PC-3 (cell line): ENCODE measurements around the gene PEX16.

Experiments
- EZH2 ChIP-seq: fragments of 300-600 bp; sonication (generic); IDR thresholded peaks from one replicate; pipeline ENCODE4 v1.6.1; 2017; ENCODE audit warnings: antibody characterized with exemption, mild to moderate bottlenecking, low read length; ENCODE audit not compliant: unreplicated experiment
- TF ChIP-seq, protein P1 (sequence below): fragments of 300-600 bp; sonication (generic); conservative IDR thresholded peaks from 2 replicates; pipeline ENCODE4 v1.5.1; 2017; ENCODE audit warnings: antibody characterized with exemption, low read depth, mild to moderate bottlenecking, low read length

DNA sequence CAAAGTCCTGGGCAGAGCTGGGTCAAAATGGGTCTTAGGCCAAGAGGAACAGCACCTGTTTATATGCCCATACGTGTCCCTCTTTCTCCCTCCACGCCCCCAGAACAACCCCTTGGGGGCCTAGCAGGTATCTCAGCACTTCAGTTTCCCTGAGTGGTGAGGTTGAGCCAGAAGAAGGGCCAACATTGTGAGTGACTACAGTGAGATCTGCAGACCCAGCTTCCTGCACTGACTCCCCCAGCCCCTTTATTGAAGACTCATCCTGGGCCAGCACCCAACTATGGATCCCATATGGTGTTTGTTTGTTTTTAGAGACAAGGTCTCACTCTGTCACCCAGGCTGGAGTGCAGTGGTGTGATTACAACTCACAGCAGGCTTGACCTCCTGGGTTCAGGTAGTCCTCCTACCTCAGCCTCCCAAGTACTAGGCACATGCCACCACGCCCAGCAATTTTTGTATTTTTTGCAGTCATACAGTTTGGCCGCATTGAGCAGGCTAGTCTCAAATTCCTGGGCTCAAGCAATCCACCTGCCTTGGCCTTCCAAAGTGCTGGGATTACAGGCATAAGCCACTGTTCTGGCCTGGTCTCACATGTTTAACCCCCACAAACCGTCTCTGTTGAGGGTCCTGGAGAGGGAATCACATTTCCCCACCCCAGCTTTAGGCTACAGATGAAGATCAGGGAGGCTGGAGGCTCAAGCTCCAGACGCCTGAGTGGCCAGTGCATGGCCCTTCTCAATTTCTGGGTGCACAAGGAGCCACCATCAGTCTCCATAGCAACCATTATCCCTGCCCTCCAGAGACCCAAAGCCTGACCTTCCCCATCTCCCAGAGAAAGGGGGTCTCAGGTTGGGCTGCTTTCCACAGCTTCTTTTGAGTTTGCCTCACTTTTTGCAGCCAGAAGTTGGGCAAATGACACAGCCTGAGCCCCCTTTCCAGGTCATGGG, 3.1 kb upstream of the PEX16 start:
- TF ChIP-seq, protein P1, sequence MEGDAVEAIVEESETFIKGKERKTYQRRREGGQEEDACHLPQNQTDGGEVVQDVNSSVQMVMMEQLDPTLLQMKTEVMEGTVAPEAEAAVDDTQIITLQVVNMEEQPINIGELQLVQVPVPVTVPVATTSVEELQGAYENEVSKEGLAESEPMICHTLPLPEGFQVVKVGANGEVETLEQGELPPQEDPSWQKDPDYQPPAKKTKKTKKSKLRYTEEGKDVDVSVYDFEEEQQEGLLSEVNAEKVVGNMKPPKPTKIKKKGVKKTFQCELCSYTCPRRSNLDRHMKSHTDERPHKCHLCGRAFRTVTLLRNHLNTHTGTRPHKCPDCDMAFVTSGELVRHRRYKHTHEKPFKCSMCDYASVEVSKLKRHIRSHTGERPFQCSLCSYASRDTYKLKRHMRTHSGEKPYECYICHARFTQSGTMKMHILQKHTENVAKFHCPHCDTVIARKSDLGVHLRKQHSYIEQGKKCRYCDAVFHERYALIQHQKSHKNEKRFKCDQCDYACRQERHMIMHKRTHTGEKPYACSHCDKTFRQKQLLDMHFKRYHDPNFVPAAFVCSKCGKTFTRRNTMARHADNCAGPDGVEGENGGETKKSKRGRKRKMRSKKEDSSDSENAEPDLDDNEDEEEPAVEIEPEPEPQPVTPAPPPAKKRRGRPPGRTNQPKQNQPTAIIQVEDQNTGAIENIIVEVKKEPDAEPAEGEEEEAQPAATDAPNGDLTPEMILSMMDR: no peak
- no peak for TF ChIP-seq EZH2
